ENCODE measurements around the gene TENM3. TPM values are rescaled to one million over a fixed set of nuclear protein-coding genes. Genes with fewer than 3 reads are reported as not detected.

Gene TENM3
- total and polyA plus RNA-seq, 10 of the 15 experiments (the other 5 are each of a cell fraction or from before 2014, with no cell fraction given): 0.01 to 1.7 (median 0.08) TPM; not detected in 2

GRCh38 chr4:182729516-182729915 is 486.3 kb downstream of the TENM3 start:
- BruUV-seq (replicated peaks): no TSS peak
- TF ChIP-seq SREBF1 (IDR thresholded peaks at IDR 0.05; ENCODE audit: low read length): no peak
- no peak for TF ChIP-seq MYB (IDR thresholded peaks at IDR 0.05; ENCODE audit: borderline replicate concordance, low read depth, low read length)
- no peak for TF ChIP-seq REST (IDR thresholded peaks at IDR 0.05; ENCODE audit: low read depth, low read length)
- TF ChIP-seq MAX (IDR thresholded peaks at IDR 0.05; ENCODE audit: low read depth, low read length): no peak
- no peak for TF ChIP-seq RELA (IDR thresholded peaks at IDR 0.05; ENCODE audit: borderline replicate concordance, partially characterized antibody)
- no peak for TF ChIP-seq CBX5 (IDR thresholded peaks at IDR 0.05; ENCODE audit: low read depth)
- TF ChIP-seq TCF12 (IDR thresholded peaks at IDR 0.05; ENCODE audit: low read depth, low read length): no peak
- no peak for TF ChIP-seq HCFC1 (IDR thresholded peaks at IDR 0.05; ENCODE audit: low read length)
- TF ChIP-seq IRF5 (IDR thresholded peaks at IDR 0.05; ENCODE audit: borderline replicate concordance): no peak
- TF ChIP-seq ZNF592 (IDR thresholded peaks at IDR 0.05): no peak
- TF ChIP-seq CBX3 (IDR thresholded peaks at IDR 0.05; ENCODE audit: borderline replicate concordance, low read depth): no peak
- TF ChIP-seq WRNIP1 (IDR thresholded peaks at IDR 0.05; ENCODE audit: borderline replicate concordance, low read depth, low read length): no peak
- no peak for TF ChIP-seq SRF (IDR thresholded peaks at IDR 0.05; ENCODE audit: low read depth in 2 of 2, low read length in 2 of 2)
- no peak overlapping the region for H3K4me2 ChIP-seq (ENCODE audit: control insufficient read depth, insufficient read depth)
- no peak overlapping the region for H3K27ac ChIP-seq (ENCODE audit: control insufficient read depth, insufficient read depth)
- no peaks in the 10 kb centered on the region for H3K36me3 ChIP-seq (ENCODE audit: control insufficient read depth in 2 of 2, insufficient read depth in 2 of 2, low read length in 1 of 2)
- WGBS (ENCODE audit: insufficient coverage, insufficient replicate concordance, low lambda C conversion rate, missing lambda C conversion rate): 90% methylated on average over 2 of the region's 2 CpGs
- FAIRE-seq: no peak
- no peaks in the 10 kb centered on the region for H4K20me1 ChIP-seq (ENCODE audit: control insufficient read depth, insufficient read depth)
- ATAC-seq: no peak
- H2AFZ ChIP-seq (ENCODE audit: control insufficient read depth, low read depth, low read length): no peak overlapping the region
- SMC1A ChIA-PET (ENCODE audit: uncharacterized antibody, unreplicated experiment): no interaction called here
- CTCF ChIA-PET: no interaction called here
- no peak overlapping the region for H3K9ac ChIP-seq (ENCODE audit: control insufficient read depth, insufficient read depth, low read length)
- RAD21 ChIA-PET (ENCODE audit: unreplicated experiment): no interaction called here
- in situ Hi-C loops (cut with MboI) (no loop called here), intact Hi-C loops (cut with micrococcal nuclease; ENCODE audit: unreplicated experiment) (no loop called here)
- no peaks in the 10 kb centered on the region for H3K4me1 ChIP-seq (ENCODE audit: control insufficient read depth, insufficient read depth, low read length)
- POLR2A ChIA-PET: no interaction called here
- no peaks in the 10 kb centered on the region for H3K27me3 ChIP-seq (replicated peaks in 1 of 2; ENCODE audit: control insufficient read depth in 2 of 2, insufficient read depth in 2 of 2, low read length in 1 of 2)
- no peaks in the 10 kb centered on the region for H3K9me3 ChIP-seq (replicated peaks; ENCODE audit: control insufficient read depth, insufficient read depth, low read length)
- H3K4me3 ChIP-seq: no peak overlapping the region
- H3K79me2 ChIP-seq (ENCODE audit: control insufficient read depth, insufficient read depth, low read length): no peaks in the 10 kb centered on the region
- no peak for DNase-seq (ENCODE audit: low read depth, low spot score)

Data from GM12878 (cell line).